Effector memory CD8-positive, alpha-beta T cell (primary cell): ENCODE data around the gene AKT3.
A peak's percentile ranks its signal among the peaks of the same experiment; 100 is the strongest.
"Not testable (repeated sequence)": the region's sequence is repeated elsewhere in the genome, so short reads cannot be mapped to it uniquely, and the experiment has no call there.

ENCODE experiments used
- ATAC-seq: fragments of 150-1000 bp; cut with Tn5 transposase; replicated peaks from 2 replicates; pipeline ENCODE4 v1.10.0; 2021; ENCODE audit warnings: mild to moderate bottlenecking, moderate library complexity
- DNase-seq, 3 experiments: peaks; one replicate each; pipeline ENCODE4 v3.0.0; 2021
- H3K27ac Mint-ChIP-seq, 2 donors: one replicate each; pipeline ENCODE4 v1.8.0; 2022; ENCODE audit warnings: mild to moderate bottlenecking in 2 of 2, mixed read lengths in 2 of 2, moderate library complexity in 2 of 2
- H3K27me3 Mint-ChIP-seq, 2 donors: one replicate each; pipeline ENCODE4 v1.8.0; 2022; ENCODE audit warnings: mixed read lengths in 2 of 2
- H3K36me3 Mint-ChIP-seq: one replicate; pipeline ENCODE4 v1.8.0; 2022; ENCODE audit warnings: mild to moderate bottlenecking, moderate library complexity, mixed read lengths; ENCODE audit not compliant: insufficient read depth
- H3K4me1 Mint-ChIP-seq, 2 donors: one replicate each; pipeline ENCODE4 v1.8.0; 2022; ENCODE audit warnings: low read depth in 2 of 2, mixed read lengths in 2 of 2
- H3K4me3 Mint-ChIP-seq, 2 donors: one replicate each; pipeline ENCODE4 v1.8.0; 2022; ENCODE audit warnings: mild to moderate bottlenecking in 2 of 2, mixed read lengths in 2 of 2, moderate library complexity in 2 of 2
- H3K9me3 Mint-ChIP-seq, 2 donors: one replicate each; pipeline ENCODE4 v1.8.0; 2022; ENCODE audit warnings: mixed read lengths in 2 of 2

AKT3 gene

GRCh38 chr1:243792401-243792800, 57.6 kb downstream of the AKT3 start:
- Mint-ChIP-seq H3K4me3 (peak overlapping the region in 1 of 2 donors; percentile 55), H3K27ac (peak overlapping the region; percentile 63 to 85), H3K4me1 (peaks cover 42 to 59% of the 10 kb centered on the region in 2 donors), H3K36me3 (peaks cover 8% of the 10 kb centered on the region), H3K9me3 (no peaks in the 10 kb centered on the region), H3K27me3 (no peaks in the 10 kb centered on the region)
- DNase-seq (no peak), ATAC-seq (no peak)

DNA sequence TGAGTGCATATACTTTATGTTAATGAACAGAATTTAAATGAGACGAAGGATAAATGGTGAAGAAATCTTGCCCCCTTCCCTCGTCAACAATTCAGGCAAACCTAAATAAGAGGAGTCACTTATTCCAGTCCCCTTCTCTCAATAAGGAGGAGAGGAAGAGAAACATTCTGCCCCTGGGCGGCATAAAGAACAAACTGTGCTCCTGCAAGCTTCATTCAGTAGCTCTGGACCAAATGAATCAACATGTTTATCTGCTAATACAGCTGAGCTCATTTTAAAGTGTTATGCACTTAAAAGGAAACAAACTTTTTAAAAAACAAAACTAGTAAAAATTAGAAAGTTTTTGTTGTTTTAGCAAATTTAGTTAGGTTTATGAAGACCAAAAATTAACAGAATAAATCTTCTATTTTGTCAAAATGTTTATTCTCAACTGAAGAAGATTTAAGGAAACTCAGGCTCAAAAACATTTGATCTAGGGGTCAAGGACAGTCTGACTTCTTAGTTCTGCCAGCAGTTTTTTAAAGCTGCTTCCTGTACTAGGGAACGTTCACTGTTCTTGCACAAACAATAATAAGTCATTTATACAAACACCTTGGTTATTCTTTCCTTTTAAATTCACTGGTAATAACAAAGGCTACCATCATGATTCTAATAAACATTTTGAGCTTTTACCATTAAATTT, 58.3 kb downstream of the AKT3 start:
- peaks cover 8% of the 10 kb centered on the region for H3K36me3 Mint-ChIP-seq
- ATAC-seq (no peak), DNase-seq (no peak)
- no peaks in the 10 kb centered on the region for H3K27me3 Mint-ChIP-seq
- peaks cover 45 to 58% of the 10 kb centered on the region in 2 donors for H3K4me1 Mint-ChIP-seq
- H3K27ac Mint-ChIP-seq: no peak overlapping the region
- H3K4me3 Mint-ChIP-seq: no peak overlapping the region
- no peaks in the 10 kb centered on the region for H3K9me3 Mint-ChIP-seq

- no peak overlapping the region for H3K27ac Mint-ChIP-seq
These were observed 59.6 kb downstream of the AKT3 start for GRCh38 chr1:243790404-243790803.

DNA sequence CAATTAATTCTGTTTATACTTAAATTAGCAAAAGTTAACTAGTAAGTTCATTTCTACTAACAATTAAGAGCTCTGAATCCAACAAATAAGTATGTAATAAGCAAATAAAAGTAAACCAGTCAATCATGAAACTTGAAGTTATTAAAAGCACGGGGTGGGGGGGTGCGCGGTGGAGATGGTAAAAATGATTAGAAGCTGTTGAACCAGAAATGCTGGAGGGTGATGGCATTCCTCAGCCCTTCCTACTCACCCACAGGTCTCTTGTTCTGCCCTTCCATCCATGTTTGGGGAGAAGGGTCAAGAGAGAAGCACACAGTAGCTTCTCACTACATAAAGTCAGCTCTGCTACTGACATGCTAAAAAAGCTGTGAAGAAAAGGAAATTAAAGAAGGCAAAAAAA, 63.5 kb downstream of the AKT3 start:
- no peak overlapping the region for H3K27ac Mint-ChIP-seq
- H3K4me1 Mint-ChIP-seq: peaks cover 25 to 49% of the 10 kb centered on the region in 2 donors
- no peaks in the 10 kb centered on the region for H3K27me3 Mint-ChIP-seq
- ATAC-seq (no peak), DNase-seq (no peak)
- H3K9me3 Mint-ChIP-seq: no peaks in the 10 kb centered on the region
- no peak overlapping the region for H3K4me3 Mint-ChIP-seq
- no peaks in the 10 kb centered on the region for H3K36me3 Mint-ChIP-seq

More at GRCh38 chr1:243790404-243790803, 59.6 kb downstream of the AKT3 start:
- Mint-ChIP-seq H3K4me1 (peaks cover 37 to 52% of the 10 kb centered on the region in 2 donors), H3K4me3 (no peak overlapping the region), H3K27me3 (no peaks in the 10 kb centered on the region), H3K9me3 (no peaks in the 10 kb centered on the region), H3K36me3 (no peaks in the 10 kb centered on the region)
- DNase-seq (no peak), ATAC-seq (no peak)

DNA sequence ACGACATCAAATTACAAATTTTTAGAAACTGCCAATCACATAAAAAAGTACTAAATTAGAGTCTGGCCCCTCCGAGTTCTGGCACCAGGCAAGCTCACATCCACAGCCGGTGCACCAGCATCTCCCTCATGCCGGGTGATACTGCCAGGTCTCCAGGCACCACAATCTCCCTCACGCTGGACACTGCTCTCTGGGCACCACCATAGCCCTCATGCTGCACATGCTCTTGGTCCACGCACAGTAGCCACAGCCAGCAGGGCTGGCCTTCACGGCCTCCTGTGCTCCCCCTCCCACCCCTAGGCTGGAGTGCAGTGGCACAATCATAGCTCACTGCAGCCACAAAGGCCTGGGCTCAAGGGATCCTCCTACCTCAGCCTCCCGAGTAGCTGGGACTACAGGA, 65.5 kb downstream of the AKT3 start:
- no peak for ATAC-seq
- peaks cover 18 to 37% of the 10 kb centered on the region in 2 donors for H3K4me1 Mint-ChIP-seq
- H3K4me3 Mint-ChIP-seq: no peak overlapping the region
- H3K27me3 Mint-ChIP-seq: no peaks in the 10 kb centered on the region
- peak overlapping the region in 1 of 2 donors; percentile 58 for H3K27ac Mint-ChIP-seq
- no peak for DNase-seq
- no peaks in the 10 kb centered on the region for H3K36me3 Mint-ChIP-seq
- no peaks in the 10 kb centered on the region for H3K9me3 Mint-ChIP-seq

DNA sequence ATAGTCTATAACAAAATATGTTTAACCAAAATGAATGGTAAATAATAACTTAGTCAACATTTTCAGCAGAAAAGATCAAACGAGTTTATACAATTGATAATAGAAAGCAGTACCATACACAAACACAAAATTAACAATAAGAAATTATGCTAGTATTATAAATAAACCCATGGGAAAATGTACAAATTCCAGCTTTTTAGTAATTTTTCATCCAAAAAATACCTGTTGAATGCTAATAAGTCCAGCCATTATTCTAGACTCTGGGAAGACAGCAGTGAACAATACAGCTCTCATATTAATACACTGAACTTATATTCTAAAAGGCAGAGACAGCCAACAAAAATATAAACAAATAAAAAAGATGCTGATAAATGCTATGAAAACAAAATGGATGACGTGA, 66.3 kb downstream of the AKT3 start:
- no peak overlapping the region for H3K27ac Mint-ChIP-seq
- DNase-seq (no peak), ATAC-seq (no peak)
- H3K9me3 Mint-ChIP-seq: no peaks in the 10 kb centered on the region
- H3K36me3 Mint-ChIP-seq: no peaks in the 10 kb centered on the region
- no peaks in the 10 kb centered on the region for H3K27me3 Mint-ChIP-seq
- H3K4me1 Mint-ChIP-seq: peaks cover 16 to 34% of the 10 kb centered on the region in 2 donors
- no peak overlapping the region for H3K4me3 Mint-ChIP-seq

DNA sequence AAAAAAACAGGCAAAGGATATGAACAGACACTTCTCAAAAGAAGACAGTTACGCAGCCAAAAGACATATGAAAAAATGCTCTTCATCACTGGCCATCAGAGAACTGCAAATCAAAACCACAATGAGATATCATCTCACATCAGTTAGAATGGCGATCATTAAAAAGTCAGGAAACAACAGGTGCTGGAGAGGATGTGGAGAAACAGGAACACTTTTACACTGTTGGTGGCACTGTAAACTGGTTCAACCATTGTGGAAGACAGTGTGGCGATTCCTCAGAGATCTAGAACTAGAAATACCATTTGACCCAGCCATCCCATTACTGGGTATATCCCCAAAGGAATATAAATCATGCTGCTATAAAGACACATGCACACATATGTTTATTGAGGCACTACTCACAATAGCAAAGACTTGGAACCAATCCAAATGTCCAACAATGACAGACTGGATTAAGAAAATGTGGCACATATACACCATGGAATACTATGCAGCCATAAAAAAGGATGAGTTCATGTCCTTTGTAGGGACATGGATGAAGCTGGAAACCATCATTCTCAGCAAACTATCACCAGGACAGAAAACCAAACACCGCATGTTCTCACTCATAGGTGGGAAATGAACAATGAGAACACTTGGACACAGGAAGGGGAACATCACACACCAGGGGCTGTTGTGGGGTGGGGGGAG, 77.5 kb downstream of the AKT3 start:
- not testable (repeated sequence) for DNase-seq, H3K27me3 Mint-ChIP-seq, H3K36me3 Mint-ChIP-seq, ATAC-seq, H3K9me3 Mint-ChIP-seq, H3K4me3 Mint-ChIP-seq, H3K27ac Mint-ChIP-seq
- H3K4me1 Mint-ChIP-seq: peaks cover 13% of the 10 kb centered on the region in 2 donors

GRCh38 chr1:243770860-243771259, 79.2 kb downstream of the AKT3 start:
- Mint-ChIP-seq H3K9me3 (no peaks in the 10 kb centered on the region), H3K36me3 (peaks cover 3% of the 10 kb centered on the region), H3K4me1 (peaks cover 16 to 19% of the 10 kb centered on the region in 2 donors), H3K27me3 (no peaks in the 10 kb centered on the region), H3K27ac (peak overlapping the region in 1 of 2 donors; percentile 32), H3K4me3 (no peak overlapping the region)
- DNase-seq (no peak), ATAC-seq (no peak)

DNA sequence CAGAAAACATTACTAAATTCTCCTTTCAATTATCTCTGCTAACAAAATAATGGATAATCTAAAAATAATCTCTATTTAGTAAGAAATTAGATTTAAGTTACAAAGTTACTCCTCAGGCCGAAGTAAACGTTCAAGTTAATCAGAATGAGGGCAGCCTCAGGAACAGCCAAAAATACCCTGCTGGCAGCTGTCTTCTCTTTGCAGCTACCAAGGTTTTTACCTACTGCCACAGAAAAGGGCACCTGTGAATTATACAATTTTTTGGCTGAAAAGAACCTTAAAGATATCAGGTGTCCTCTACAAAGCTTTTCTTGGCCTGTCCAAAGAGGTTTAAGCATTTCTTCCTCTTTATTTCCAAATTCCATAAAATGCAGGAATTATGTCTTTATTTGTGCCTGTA, 84.4 kb downstream of the AKT3 start:
- Mint-ChIP-seq H3K9me3 (no peaks in the 10 kb centered on the region), H3K4me3 (no peak overlapping the region), H3K4me1 (peaks cover 11 to 25% of the 10 kb centered on the region in 2 donors), H3K36me3 (no peaks in the 10 kb centered on the region), H3K27ac (peak overlapping the region in 1 of 2 donors; percentile 63), H3K27me3 (no peaks in the 10 kb centered on the region)
- DNase-seq: no peak
- no peak for ATAC-seq

- no peak overlapping the region for H3K4me3 Mint-ChIP-seq
- no peaks in the 10 kb centered on the region for H3K36me3 Mint-ChIP-seq
- DNase-seq (no peak), ATAC-seq (no peak)
- H3K4me1 Mint-ChIP-seq: peaks cover 13 to 28% of the 10 kb centered on the region in 2 donors
- H3K27ac Mint-ChIP-seq: no peak overlapping the region
- no peaks in the 10 kb centered on the region for H3K27me3 Mint-ChIP-seq
- H3K9me3 Mint-ChIP-seq: no peaks in the 10 kb centered on the region
These were observed 86.2 kb downstream of the AKT3 start for GRCh38 chr1:243763806-243764205.

GRCh38 chr1:243758647-243759046, 91.4 kb downstream of the AKT3 start:
- peaks cover 20 to 52% of the 10 kb centered on the region in 2 donors for H3K4me1 Mint-ChIP-seq

DNA sequence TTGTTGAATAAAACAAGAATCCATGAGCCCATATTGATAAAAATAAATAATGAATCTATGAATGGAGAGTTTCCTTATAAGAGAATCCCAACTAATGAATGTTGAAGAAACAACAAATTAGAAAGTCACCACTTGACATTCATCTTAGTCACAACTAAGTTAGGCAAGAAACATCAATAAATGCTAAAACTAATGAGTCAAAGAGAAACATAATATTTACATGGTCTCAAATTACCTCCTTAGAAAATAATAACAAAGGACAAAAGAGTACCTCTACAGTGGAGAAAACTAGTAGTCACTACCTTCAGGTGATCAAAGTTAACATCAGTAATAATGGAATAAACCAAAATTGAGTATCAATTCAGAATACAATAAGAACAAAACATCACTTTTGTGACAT, 93.5 kb downstream of the AKT3 start:
- H3K27ac Mint-ChIP-seq: peak overlapping the region; percentile 23 to 74

More at GRCh38 chr1:243758647-243759046, 91.4 kb downstream of the AKT3 start:
- Mint-ChIP-seq H3K27ac (no peak overlapping the region), H3K27me3 (no peaks in the 10 kb centered on the region), H3K36me3 (no peaks in the 10 kb centered on the region), H3K9me3 (no peaks in the 10 kb centered on the region), H3K4me3 (no peak overlapping the region)
- no peak for ATAC-seq
- DNase-seq: no peak

DNA sequence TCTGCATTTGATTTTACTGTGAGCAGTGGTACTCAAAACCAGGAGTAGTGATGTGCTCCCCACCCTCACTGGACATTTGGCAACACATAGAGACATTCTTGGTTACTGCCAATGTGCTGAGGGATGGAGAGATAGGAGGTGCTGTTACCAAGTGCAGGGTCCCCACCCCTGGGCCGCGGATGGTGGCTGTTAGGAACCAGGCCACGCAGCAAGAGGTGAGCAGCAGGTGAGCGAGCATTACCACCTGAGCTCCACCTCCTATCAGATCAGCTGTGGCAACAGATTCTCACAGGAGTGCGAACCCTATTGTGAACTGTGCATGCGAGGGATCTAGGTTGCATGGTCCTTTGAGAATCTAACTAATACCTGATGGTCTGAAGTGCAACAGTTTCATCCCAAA, 95.7 kb downstream of the AKT3 start:
- H3K27ac Mint-ChIP-seq: peak overlapping the region in 1 of 2 donors; percentile 33
- ATAC-seq (no peak), DNase-seq (no peak)
- peaks cover 15 to 59% of the 10 kb centered on the region in 2 donors for H3K4me1 Mint-ChIP-seq
- H3K36me3 Mint-ChIP-seq: no peaks in the 10 kb centered on the region
- H3K27me3 Mint-ChIP-seq: no peaks in the 10 kb centered on the region
- no peak overlapping the region for H3K4me3 Mint-ChIP-seq
- H3K9me3 Mint-ChIP-seq: no peaks in the 10 kb centered on the region

More for the DNA sequence above, 93.5 kb downstream of the AKT3 start:
- no peaks in the 10 kb centered on the region for H3K27me3 Mint-ChIP-seq
- H3K4me1 Mint-ChIP-seq: peaks cover 20 to 65% of the 10 kb centered on the region in 2 donors
- ATAC-seq (no peak), DNase-seq (no peak)
- no peaks in the 10 kb centered on the region for H3K9me3 Mint-ChIP-seq
- no peaks in the 10 kb centered on the region for H3K36me3 Mint-ChIP-seq
- no peak overlapping the region for H3K4me3 Mint-ChIP-seq

GRCh38 chr1:243751506-243751905, 98.5 kb downstream of the AKT3 start:
- DNase-seq (no peak), ATAC-seq (no peak)
- Mint-ChIP-seq H3K27ac (peak overlapping the region; percentile 5 to 87), H3K27me3 (no peaks in the 10 kb centered on the region), H3K9me3 (no peaks in the 10 kb centered on the region), H3K4me3 (no peak overlapping the region), H3K4me1 (peaks cover 11 to 54% of the 10 kb centered on the region in 2 donors), H3K36me3 (no peaks in the 10 kb centered on the region)
